Esophagus squamous epithelium (tissue), 5 donors: ENCODE measurements around the gene TAF10. TPM values are rescaled to one million over a fixed set of nuclear protein-coding genes. Genes with fewer than 3 reads are reported as not detected.
A peak's percentile ranks its signal among the peaks of the same experiment; 100 is the strongest.

Experiments used
- DNase-seq: peaks from one replicate; lab custom pipeline; 2025; lab: John Stamatoyannopoulos, UW
- H3K27ac ChIP-seq, 4 donors: fragments of 200-600 bp; sonication (generic); one replicate each; pipeline ENCODE4 v1.5.1; 2016 to 2019; ENCODE audit warnings: mild to moderate bottlenecking in 1 of 4
- H3K27me3 ChIP-seq, 4 donors: fragments of 200-600 bp; sonication (generic); 1 replicate in 3 of 4; 2 replicates in 1 of 4; pipeline versions ENCODE4 v1.5.1 to v1.6.0; 2017 to 2021; ENCODE audit warnings: antibody characterized with exemption in 1 of 4
- H3K36me3 ChIP-seq, 3 donors: fragments of 200-600 bp; sonication (generic); one replicate each; pipeline ENCODE4 v1.5.1; 2016 to 2019
- H3K4me1 ChIP-seq, 3 donors: fragments of 200-600 bp; sonication (generic); one replicate each; pipeline ENCODE4 v1.5.1; 2017 to 2019
- H3K4me3 ChIP-seq, 4 donors: fragments of 200-600 bp; sonication (generic); 1 replicate in 3 of 4; 2 replicates in 1 of 4; pipeline ENCODE4 v1.5.1; 2016 to 2019; ENCODE audit warnings: mild to moderate bottlenecking in 2 of 4, moderate library complexity in 1 of 4
- H3K9me3 ChIP-seq, 3 donors: fragments of 200-600 bp; sonication (generic); one replicate each; pipeline ENCODE4 v1.5.1; 2016 to 2019
- CTCF ChIP-seq, 6 experiments: fragments of 450-650 bp in 4 of 6; fragments of 200-600 bp in 2 of 6; sonication (generic) in 2 of 6; IDR thresholded peaks; one replicate each; pipeline ENCODE4 v1.5.1; 2016 to 2019; ENCODE audit warnings: antibody characterized with exemption in 6 of 6, mild to moderate bottlenecking in 4 of 6, moderate library complexity in 4 of 6
- POLR2A ChIP-seq, 4 donors: fragments of 450-650 bp; IDR thresholded peaks; one replicate each; pipeline ENCODE4 v1.6.1; 2017; ENCODE audit warnings: antibody characterized with exemption in 4 of 4, mild to moderate bottlenecking in 4 of 4, moderate library complexity in 3 of 4
- WGBS, 2 donors: methylation state at CpG; one replicate each; pipeline ENCODE4 v1.1.5; 2018; 5-methylcytosine and 5-hydroxymethylcytosine counted together
- intact Hi-C: fragments of 100-400 bp; cut with DNase I; formaldehyde crosslinking; loops from one replicate; pipeline ENCODE4 v1.15.0; 2022
- total RNA-seq, 4 donors: library from RNA; depleted of rRNA; stranded (reverse); fragments of >200 nt; gene quantifications; one replicate each; pipeline ENCODE4 v1.1.0, GENCODE V29; 2016
- donor health status: DM: yes; HTN: yes; CAD: no.

TAF10 gene
- total RNA-seq, 4 donors from 2014 or later = 31.9 to 69.2 (median 48.6) TPM

GRCh38 chr11:6596239-6596877, 15.7 kb downstream of the TAF10 start:
- TF ChIP-seq POLR2A (IDR thresholded peaks at IDR 0.05) (no peak), CTCF (IDR thresholded peaks at IDR 0.05) (no peak)
- Histone ChIP-seq H3K27ac (peak overlapping the region in 3 of 4 donors; percentile 62 to 65 (median 62)), H3K4me1 (peaks cover 2 to 39% (median 8%) of the 10 kb centered on the region in 3 donors), H3K9me3 (no peaks in the 10 kb centered on the region), H3K4me3 (no peak overlapping the region), H3K36me3 (peaks cover 9 to 93% (median 22%) of the 10 kb centered on the region in 3 donors), H3K27me3 (no peaks in the 10 kb centered on the region)
- no peak for DNase-seq
- 59 to 63% methylated on average over 5 of the region's 5 CpGs for WGBS, 2 donors
- intact Hi-C loops = no loop called here

- Histone ChIP-seq H3K27me3 (no peaks in the 10 kb centered on the region), H3K27ac (no peak overlapping the region), H3K9me3 (no peaks in the 10 kb centered on the region), H3K4me3 (no peak overlapping the region), H3K4me1 (peaks cover 0 to 22% (median 3%) of the 10 kb centered on the region in 3 donors), H3K36me3 (peaks cover 0 to 84% (median 3%) of the 10 kb centered on the region in 3 donors)
- TF ChIP-seq POLR2A (IDR thresholded peaks at IDR 0.05) = no peak
- TF ChIP-seq CTCF (IDR thresholded peaks at IDR 0.05) = no peak
- whole genome bisulfite sequencing, 2 donors = 87 to 90% methylated on average over 3 of the region's 3 CpGs
- no peak for DNase-seq
- intact Hi-C loops = no loop called here
Observed at GRCh38 chr11:6594142-6594768, 17.8 kb downstream of the TAF10 start.

- Histone ChIP-seq H3K27ac (no peak overlapping the region), H3K36me3 (peaks cover 0 to 35% (median 0%) of the 10 kb centered on the region in 3 donors)
- intact Hi-C loops = no loop called here
Observed at GRCh38 chr11:6588018-6588417, 24.0 kb downstream of the TAF10 start.

GRCh38 chr11:6587360-6587953, 24.6 kb downstream of the TAF10 start:
- Histone ChIP-seq H3K4me1 (peaks cover 0 to 19% (median 0%) of the 10 kb centered on the region in 3 donors), H3K4me3 (no peak overlapping the region), H3K36me3 (peaks cover 0 to 29% (median 0%) of the 10 kb centered on the region in 3 donors), H3K9me3 (peaks cover 0 to 17% (median 17%) of the 10 kb centered on the region in 3 donors), H3K27me3 (no peaks in the 10 kb centered on the region), H3K27ac (no peak overlapping the region)
- TF ChIP-seq POLR2A (IDR thresholded peaks at IDR 0.05) (no peak), CTCF (IDR thresholded peaks at IDR 0.05) (no peak)
- intact Hi-C loops = no loop called here
- WGBS, 2 donors = 49 to 50% methylated on average over 7 to 8 of the region's 11 CpGs
- no peak for DNase-seq

More at GRCh38 chr11:6588018-6588417, 24.0 kb downstream of the TAF10 start:
- no peak for DNase-seq
- Histone ChIP-seq H3K4me1 (peaks cover 0 to 19% (median 0%) of the 10 kb centered on the region in 3 donors), H3K9me3 (peaks cover 0 to 17% (median 16%) of the 10 kb centered on the region in 3 donors), H3K4me3 (no peak overlapping the region), H3K27me3 (no peaks in the 10 kb centered on the region)
- 73 to 93% methylated on average over 1 of the region's 1 CpG for WGBS, 2 donors
- TF ChIP-seq POLR2A (IDR thresholded peaks at IDR 0.05) = no peak
- TF ChIP-seq CTCF (IDR thresholded peaks at IDR 0.05) = no peak
